Muscle of leg (tissue), 11 donors: Measurements from ENCODE around the gene IGF2BP3. TPM values are rescaled to one million over a fixed set of nuclear protein-coding genes. Genes with fewer than 3 reads are reported as not detected.

ENCODE experiments used
- DNase-seq: peaks from one replicate; pipeline ENCODE4 v3.0.0; 2013
- H3K27ac ChIP-seq: one replicate; pipeline ENCODE4 v1.5.1; 2013; ENCODE audit warnings: mild to moderate bottlenecking, low read length, control low read depth
- H3K27me3 ChIP-seq: one replicate; pipeline ENCODE4 v1.6.1; 2013; ENCODE audit warnings: low read length; ENCODE audit not compliant: control insufficient read depth, insufficient read depth
- H3K36me3 ChIP-seq: one replicate; pipeline ENCODE4 v1.6.1; 2013; ENCODE audit warnings: low read length; ENCODE audit not compliant: control insufficient read depth, insufficient read depth
- H3K4me1 ChIP-seq: one replicate; pipeline ENCODE4 v1.6.1; 2013; ENCODE audit warnings: low read length; ENCODE audit not compliant: control insufficient read depth, insufficient read depth
- H3K4me3 ChIP-seq: one replicate; pipeline ENCODE4 v1.5.1; 2013; ENCODE audit warnings: low read length, control low read depth
- H3K9me3 ChIP-seq: replicated peaks from 2 replicates; pipeline ENCODE4 v1.6.1; 2013; ENCODE audit warnings: low read depth, low read length; ENCODE audit not compliant: control insufficient read depth
- WGBS: methylation state at CpG from one replicate; pipeline ENCODE4 v1.1.5; 2013; ENCODE audit warnings: missing lambda C conversion rate; ENCODE audit not compliant: insufficient coverage; 5-methylcytosine and 5-hydroxymethylcytosine counted together
- polyA plus RNA-seq, 8 donors: library from polyadenylated mRNA; unstranded; fragments of 120-200 nt; gene quantifications; one replicate each; pipeline versions ENCODE4 v1.2.1 to v1.2.3, GENCODE V29; 2013; ENCODE audit warnings: inconsistent platforms in 1 of 8, low replicate concordance in 1 of 8; ENCODE audit not compliant: insufficient read length in 8 of 8, insufficient read depth in 1 of 8
- total RNA-seq: library from RNA; stranded (reverse); fragments of 120-200 nt; gene quantifications from one replicate; pipeline ENCODE4 v1.2.4, GENCODE V29; 2013

The IGF2BP3 gene
- total and polyA plus RNA-seq, 9 donors = 26.2 to 39.2 (median 31.5) TPM

GRCh38 chr7:23486002-23486773 is 15.9 kb upstream of the IGF2BP3 start:
- no peak overlapping the region for H3K4me3 ChIP-seq
- 100% methylated on average over 1 of the region's 13 CpGs for WGBS
- H3K36me3 ChIP-seq = no peaks in the 10 kb centered on the region
- H3K9me3 ChIP-seq = no peaks in the 10 kb centered on the region
- no peaks in the 10 kb centered on the region for H3K27me3 ChIP-seq
- H3K27ac ChIP-seq = no peak overlapping the region
- no peak for DNase-seq
- H3K4me1 ChIP-seq = peaks cover 7% of the 10 kb centered on the region

GRCh38 chr7:23482686-23483085 is 12.4 kb upstream of the IGF2BP3 start:
- Histone ChIP-seq H3K36me3 (no peaks in the 10 kb centered on the region), H3K27me3 (peaks cover 2% of the 10 kb centered on the region), H3K9me3 (no peaks in the 10 kb centered on the region), H3K27ac (no peak overlapping the region), H3K4me1 (no peaks in the 10 kb centered on the region), H3K4me3 (no peak overlapping the region)
- no CpG with 5 or more reads among the region's 4 CpGs for WGBS
- no peak for DNase-seq

- H3K4me3 ChIP-seq = no peak overlapping the region
- no peak overlapping the region for H3K27ac ChIP-seq
- H3K36me3 ChIP-seq = no peaks in the 10 kb centered on the region
- no peak for DNase-seq
- peaks cover 8% of the 10 kb centered on the region for H3K4me1 ChIP-seq
- WGBS = no CpG with 5 or more reads among the region's 6 CpGs
- no peaks in the 10 kb centered on the region for H3K9me3 ChIP-seq
- H3K27me3 ChIP-seq = peaks cover 6% of the 10 kb centered on the region
These were observed 7.9 kb upstream of the IGF2BP3 start for GRCh38 chr7:23477962-23478866.

- WGBS = no CpG with 5 or more reads among the region's 1 CpG
- Histone ChIP-seq H3K27ac (no peak overlapping the region), H3K27me3 (peaks cover 6% of the 10 kb centered on the region), H3K36me3 (no peaks in the 10 kb centered on the region), H3K4me1 (peaks cover 9% of the 10 kb centered on the region), H3K4me3 (no peak overlapping the region), H3K9me3 (no peaks in the 10 kb centered on the region)
- no peak for DNase-seq
These were observed 6.8 kb upstream of the IGF2BP3 start for GRCh38 chr7:23477157-23477499.

- no peaks in the 10 kb centered on the region for H3K9me3 ChIP-seq
- H3K36me3 ChIP-seq = no peaks in the 10 kb centered on the region
- no peak overlapping the region for H3K4me3 ChIP-seq
- no peak overlapping the region for H3K27ac ChIP-seq
- peaks cover 9% of the 10 kb centered on the region for H3K4me1 ChIP-seq
- peaks cover 6% of the 10 kb centered on the region for H3K27me3 ChIP-seq
- DNase-seq = no peak
These were observed 6.2 kb upstream of the IGF2BP3 start for GRCh38 chr7:23476286-23477156.

GRCh38 chr7:23475576-23475839 is 5.2 kb upstream of the IGF2BP3 start:
- no peak overlapping the region for H3K27ac ChIP-seq
- no peaks in the 10 kb centered on the region for H3K9me3 ChIP-seq
- no peaks in the 10 kb centered on the region for H3K36me3 ChIP-seq
- H3K4me1 ChIP-seq = peaks cover 9% of the 10 kb centered on the region
- no peak overlapping the region for H3K4me3 ChIP-seq
- peaks cover 6% of the 10 kb centered on the region for H3K27me3 ChIP-seq
- no peak for DNase-seq

- Histone ChIP-seq H3K9me3 (no peaks in the 10 kb centered on the region), H3K4me1 (peaks cover 9% of the 10 kb centered on the region), H3K36me3 (no peaks in the 10 kb centered on the region), H3K27ac (peak overlapping the region; percentile 74), H3K27me3 (peaks cover 5% of the 10 kb centered on the region), H3K4me3 (peak overlapping the region; percentile 67)
- no peak for DNase-seq
- WGBS = 0% methylated on average over 5 of the region's 15 CpGs
These were observed 4.7 kb upstream of the IGF2BP3 start for GRCh38 chr7:23474829-23475575.

GRCh38 chr7:23474094-23474828 is 4.0 kb upstream of the IGF2BP3 start:
- H3K4me3 ChIP-seq = peak overlapping the region; percentile 67
- WGBS = under 1% methylated on average over 56 of the region's 66 CpGs
- H3K9me3 ChIP-seq = no peaks in the 10 kb centered on the region
- DNase-seq = peak; percentile 99
- H3K36me3 ChIP-seq = no peaks in the 10 kb centered on the region
- H3K4me1 ChIP-seq = peaks cover 9% of the 10 kb centered on the region
- peaks cover 5% of the 10 kb centered on the region for H3K27me3 ChIP-seq
- H3K27ac ChIP-seq = peak overlapping the region; percentile 97

- peaks cover 9% of the 10 kb centered on the region for H3K4me1 ChIP-seq
- H3K27me3 ChIP-seq = peaks cover 5% of the 10 kb centered on the region
- no peak for DNase-seq
- no peaks in the 10 kb centered on the region for H3K9me3 ChIP-seq
- no peaks in the 10 kb centered on the region for H3K36me3 ChIP-seq
- WGBS = under 1% methylated on average over 21 of the region's 23 CpGs
- H3K4me3 ChIP-seq = peak overlapping the region; percentile 67
- H3K27ac ChIP-seq = peak overlapping the region; percentile 97
These were observed 3.5 kb upstream of the IGF2BP3 start for GRCh38 chr7:23473844-23474093.
